Endothelial cell of umbilical vein (primary cell): ENCODE data around the gene HS3ST3B1. TPM values are rescaled to one million over a fixed set of nuclear protein-coding genes. Genes with fewer than 3 reads are reported as not detected.

Source experiments
- BruUV-seq: library from RNA; stranded (reverse); fragments of 400-500 nt; replicated peaks from 2 replicates; lab custom pipeline; 2021; lab: Mats Ljungman, UMichigan
- CTCF ChIA-PET: fragments of 300-600, 350-600 bp; sonication (Branson Sonifier 250); formaldehyde crosslinking; loops from one replicate; lab custom pipeline; 2021; ENCODE audit warnings: antibody characterized with exemption, inconsistent platforms; lab: Charles Lee
- POLR2A ChIA-PET: fragments of 300-600, 350-600 bp; sonication (Branson Sonifier 250); formaldehyde crosslinking; loops from one replicate; lab custom pipeline; 2021; ENCODE audit warnings: antibody characterized with exemption, inconsistent platforms; lab: Charles Lee
- DNase-seq: peaks from one replicate; pipeline ENCODE4 v3.0.0-alpha.2; 2011; ENCODE audit warnings: low read depth, low spot score
- FAIRE-seq: peaks from 2 replicates; lab custom pipeline; 2011; peaks lifted over from hg19 to GRCh38; lab: Jason Lieb, UNC
- H2AFZ ChIP-seq: 2 replicates; pipeline ENCODE4 v1.6.0; 2012; ENCODE audit warnings: low read depth, low read length, control low read depth, inconsistent platforms
- H3K27ac ChIP-seq: 2 replicates; pipeline ENCODE4 v1.5.1; 2011; ENCODE audit warnings: low read depth, mild to moderate bottlenecking, control low read depth, low read length, moderate library complexity; ENCODE audit not compliant: insufficient read depth
- H3K27me3 ChIP-seq, 2 experiments: 2 replicates each; pipeline versions ENCODE4 v1.6.0 to v1.6.1; 2011; ENCODE audit warnings: low read length in 2 of 2, mixed read lengths in 1 of 2; ENCODE audit not compliant: control insufficient read depth in 2 of 2, insufficient read depth in 2 of 2
- H3K36me3 ChIP-seq, 2 experiments: 2 replicates in 1 of 2; 3 replicates in 1 of 2; pipeline ENCODE4 v1.5.1; 2011; ENCODE audit warnings: low read length in 2 of 2, mild to moderate bottlenecking in 1 of 2, moderate library complexity in 1 of 2; ENCODE audit not compliant: control insufficient read depth in 2 of 2, insufficient read depth in 2 of 2; ENCODE audit errors: extremely low read depth in 1 of 2
- H3K4me1 ChIP-seq: 3 replicates; pipeline ENCODE4 v1.5.1; 2011; ENCODE audit warnings: mild to moderate bottlenecking, low read length; ENCODE audit not compliant: control insufficient read depth, insufficient read depth; ENCODE audit errors: extremely low read depth
- H3K4me2 ChIP-seq: 2 replicates; pipeline ENCODE4 v1.6.1; 2011; ENCODE audit warnings: low read length, control low read depth, mixed read lengths; ENCODE audit not compliant: insufficient read depth
- H3K4me3 ChIP-seq, 3 experiments: fragments of 200-600 bp in 1 of 3; sonication (generic), shearing (Covaris generic) in 1 of 3; replicated peaks in 1 of 3; 2 replicates each; pipeline ENCODE4 v1.5.1; 2011 to 2016; ENCODE audit warnings: control low read depth in 3 of 3, low read length in 3 of 3, mild to moderate bottlenecking in 2 of 3, inconsistent platforms in 1 of 3, low read depth in 1 of 3, moderate library complexity in 1 of 3; ENCODE audit not compliant: insufficient read depth in 1 of 3
- H3K79me2 ChIP-seq: 2 replicates; pipeline ENCODE4 v1.6.0; 2012; ENCODE audit warnings: low read length, inconsistent platforms; ENCODE audit not compliant: control insufficient read depth, insufficient read depth
- H3K9ac ChIP-seq: replicated peaks from 2 replicates; pipeline ENCODE3; 2011; ENCODE audit warnings: low read length, control low read depth; ENCODE audit not compliant: insufficient read depth; ENCODE audit errors: extremely low read depth
- H3K9me1 ChIP-seq: replicated peaks from 3 replicates; pipeline ENCODE4 v1.6.0; 2011; ENCODE audit warnings: mild to moderate bottlenecking, low read length; ENCODE audit not compliant: control insufficient read depth, insufficient read depth; ENCODE audit errors: extremely low read depth
- H3K9me3 ChIP-seq: replicated peaks from 2 replicates; pipeline ENCODE4 v1.5.1; 2012; ENCODE audit warnings: low read length, inconsistent platforms; ENCODE audit not compliant: control insufficient read depth, insufficient read depth
- H4K20me1 ChIP-seq: replicated peaks from 2 replicates; pipeline ENCODE3; 2011; ENCODE audit warnings: mild to moderate bottlenecking, low read length; ENCODE audit not compliant: control insufficient read depth, insufficient read depth; ENCODE audit errors: extremely low read depth
- CTCF ChIP-seq, 2 donors: IDR thresholded peaks; 1 replicate in 1 of 2; 2 replicates in 1 of 2; pipeline ENCODE4 v1.5.1; 2011; ENCODE audit warnings: low read length in 2 of 2, mild to moderate bottlenecking in 2 of 2, moderate library complexity in 2 of 2, control low read depth in 1 of 2, inconsistent platforms in 1 of 2, low read depth in 1 of 2; ENCODE audit not compliant: insufficient read depth in 1 of 2; ENCODE audit errors: extremely low read depth in 1 of 2
- EZH2 ChIP-seq: IDR thresholded peaks from 2 replicates; pipeline ENCODE4 v1.6.1; 2012; ENCODE audit warnings: borderline replicate concordance, low read depth, mild to moderate bottlenecking, moderate library complexity, low read length, inconsistent platforms; ENCODE audit not compliant: severe bottlenecking
- FOS ChIP-seq: IDR thresholded peaks from 2 replicates; pipeline ENCODE4 v1.6.1; 2011; ENCODE audit warnings: mild to moderate bottlenecking, low read length, moderate library complexity, borderline replicate concordance; ENCODE audit not compliant: insufficient read depth
- GATA2 ChIP-seq: IDR thresholded peaks from 2 replicates; pipeline ENCODE4 v1.7.0; 2011; ENCODE audit warnings: low read depth, mild to moderate bottlenecking, moderate library complexity, mixed read lengths, low read length; ENCODE audit not compliant: insufficient read length, insufficient read depth
- JUN ChIP-seq: IDR thresholded peaks from 2 replicates; pipeline ENCODE4 v1.6.1; 2011; ENCODE audit warnings: borderline replicate concordance, low read depth; ENCODE audit not compliant: insufficient read length, insufficient read depth
- MYC ChIP-seq: IDR thresholded peaks from one replicate; pipeline ENCODE4 v1.6.1; 2011; ENCODE audit warnings: mild to moderate bottlenecking, low read depth, low read length
- POLR2A ChIP-seq: IDR thresholded peaks from 2 replicates; pipeline ENCODE4 v1.6.1; 2012; ENCODE audit warnings: low read depth, mild to moderate bottlenecking, control low read depth, low read length
- POLR2AphosphoS5 ChIP-seq: IDR thresholded peaks from 2 replicates; pipeline ENCODE4 v1.6.1; 2012; ENCODE audit warnings: low read depth, mild to moderate bottlenecking, control low read depth, low read length, moderate library complexity; ENCODE audit not compliant: insufficient read depth
- dilution Hi-C: fragments of 300-500 bp; cut with MboI; formaldehyde crosslinking; loops from one replicate; pipeline ENCODE4 v1.15.0; 2019; ENCODE audit warnings: low sequenced_read_pairs; ENCODE audit not compliant: extremely low pct_ligation_motif_present
- intact Hi-C: fragments of 100-400 bp; cut with micrococcal nuclease; formaldehyde crosslinking; loops from one replicate; pipeline ENCODE4 v1.10.0; 2022
- polyA plus RNA-seq, 4 experiments: library from polyadenylated mRNA; depleted of rRNA in 3 of 4; stranded (reverse) in 3 of 4; unstranded in 1 of 4; fragments of >200 nt; gene quantifications; 2 replicates each; pipeline versions ENCODE4 v1.2.1 to v1.2.3, GENCODE V29; 2011 to 2012; ENCODE audit warnings: missing spikeins in 1 of 4
- total RNA-seq: library from RNA; stranded (reverse); gene quantifications from 2 replicates; pipeline ENCODE4 v1.2.3, GENCODE V29; 2021
- TF ChIP-seq, protein P1 (sequence below): IDR thresholded peaks from 2 replicates; pipeline ENCODE4 v1.6.1; 2011; ENCODE audit not compliant: insufficient read depth, insufficient read length

Gene HS3ST3B1
- total and polyA plus RNA-seq, 2 donors (not counting 3 experiments of a cell fraction or from before 2014, with no cell fraction given) = not detected

DNA sequence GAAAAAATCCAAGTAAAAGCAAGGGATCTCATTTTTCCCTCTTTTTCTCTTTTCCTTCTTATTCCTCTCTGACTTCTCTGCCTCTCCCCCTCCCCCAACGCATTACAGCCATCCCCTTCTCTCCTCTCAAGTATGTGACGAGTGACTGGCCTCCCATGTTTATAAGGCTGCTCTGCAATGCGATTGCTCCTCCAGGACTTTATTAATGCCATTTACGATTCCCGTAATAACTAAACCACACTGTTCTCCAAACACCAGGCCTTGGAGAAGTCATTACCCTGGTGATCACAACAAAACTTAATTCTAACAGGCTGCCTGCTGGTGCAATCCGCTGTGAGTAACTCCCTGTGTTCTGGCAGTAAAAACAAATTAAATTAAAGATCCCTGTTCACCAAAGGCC lies 88.8 kb downstream of the HS3ST3B1 start:
- DNase-seq = no peak
- no peak overlapping the region for H3K9ac ChIP-seq

DNA sequence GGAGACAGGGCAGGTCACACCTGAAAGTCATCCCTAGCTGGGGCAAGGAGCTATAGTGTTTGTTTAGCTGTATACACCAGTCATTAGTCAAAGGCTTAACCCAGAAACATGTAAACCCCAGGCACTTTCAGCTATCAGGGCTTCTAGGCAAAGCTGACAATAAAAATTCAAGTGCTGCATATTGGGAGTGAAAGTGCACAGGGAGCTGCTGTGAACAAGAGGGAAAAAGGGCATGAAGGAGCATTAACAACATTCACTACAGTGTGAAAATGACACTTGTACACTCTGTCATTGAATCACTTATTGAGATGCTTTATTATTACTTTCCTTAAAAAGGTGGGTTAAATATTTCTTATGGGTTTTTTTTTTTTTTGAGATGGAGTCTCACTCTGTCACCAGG lies 92.8 kb downstream of the HS3ST3B1 start:
- no peaks in the 10 kb centered on the region for H3K36me3 ChIP-seq

More for the DNA sequence above, 88.8 kb downstream of the HS3ST3B1 start:
- Histone ChIP-seq H2AFZ (no peak overlapping the region), H3K4me2 (no peak overlapping the region), H3K27ac (no peak overlapping the region), H3K36me3 (no peaks in the 10 kb centered on the region), H3K27me3 (no peaks in the 10 kb centered on the region), H3K9me3 (peaks cover 4% of the 10 kb centered on the region), H3K79me2 (no peaks in the 10 kb centered on the region), H3K4me3 (no peak overlapping the region), H4K20me1 (no peaks in the 10 kb centered on the region), H3K9me1 (no peaks in the 10 kb centered on the region), H3K4me1 (no peaks in the 10 kb centered on the region)
- no peak for TF ChIP-seq MYC
- FAIRE-seq = no peak
- POLR2A ChIA-PET = no interaction called here
- no TSS peak for BruUV-seq
- dilution Hi-C loops (no loop called here), intact Hi-C loops (no loop called here)
- CTCF ChIA-PET = no interaction called here

More for the DNA sequence above, 92.8 kb downstream of the HS3ST3B1 start:
- Histone ChIP-seq H3K4me2 (no peak overlapping the region), H3K27ac (no peak overlapping the region), H3K9ac (no peak overlapping the region), H2AFZ (no peak overlapping the region), H3K4me3 (no peak overlapping the region), H3K27me3 (no peaks in the 10 kb centered on the region), H3K9me1 (no peaks in the 10 kb centered on the region), H3K9me3 (peaks cover 3% of the 10 kb centered on the region), H3K4me1 (no peaks in the 10 kb centered on the region), H4K20me1 (no peaks in the 10 kb centered on the region), H3K79me2 (no peaks in the 10 kb centered on the region)
- no TSS peak for BruUV-seq
- dilution Hi-C loops (no loop called here), intact Hi-C loops (no loop called here)
- POLR2A ChIA-PET = no interaction called here
- FAIRE-seq = no peak
- DNase-seq = no peak
- TF ChIP-seq FOS (no peak), POLR2AphosphoS5 (no peak), GATA2 (no peak), POLR2A (no peak), CTCF (IDR thresholded peaks at IDR 0.05; ENCODE audit: extremely low read depth in 1 of 2, insufficient read depth in 1 of 2, low read depth in 1 of 2, low read length in 2 of 2) (no peak), JUN (no peak), EZH2 (no peak), MYC (no peak)
- TF ChIP-seq, protein P1, sequence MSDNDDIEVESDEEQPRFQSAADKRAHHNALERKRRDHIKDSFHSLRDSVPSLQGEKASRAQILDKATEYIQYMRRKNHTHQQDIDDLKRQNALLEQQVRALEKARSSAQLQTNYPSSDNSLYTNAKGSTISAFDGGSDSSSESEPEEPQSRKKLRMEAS = no peak
- CTCF ChIA-PET = no interaction called here
